Activated CD8-positive, alpha-beta memory T cell treated with anti-CD3 and anti-CD28 coated beads, Interleukin-2, amount 50 U/mL, for 24 hours (primary cell): ENCODE measurements around the gene GRIFIN.

Experiments
- DNase-seq: peaks from one replicate; pipeline ENCODE4 v3.0.0-alpha.2; 2020; ENCODE audit errors: extremely low read depth

Gene GRIFIN

GRCh38 chr7:2432910-2433712, 43.1 kb downstream of the GRIFIN start:
- DNase-seq, result no peak

- DNase-seq, result no peak
Measured at GRCh38 chr7:2431260-2431867, 44.8 kb downstream of the GRIFIN start.

GRCh38 chr7:2425749-2426148, 50.4 kb downstream of the GRIFIN start:
- DNase-seq, result no peak
